GM18498 (cell line): Measurements from ENCODE around the gene LRRTM4.

ENCODE experiments used
- ATAC-seq: cut with Tn5 transposase; IDR thresholded peaks from one replicate; pipeline ENCODE4 v1.9.1; 2021; ENCODE audit warnings: mild to moderate bottlenecking, moderate library complexity; ENCODE audit not compliant: unreplicated experiment

The LRRTM4 gene

GRCh38 chr2:77479395-77479794 lies 42.8 kb downstream of the LRRTM4 start:
- no peak for ATAC-seq

GRCh38 chr2:77470096-77470495 lies 52.1 kb downstream of the LRRTM4 start:
- ATAC-seq = no peak

GRCh38 chr2:77469106-77469505 lies 53.1 kb downstream of the LRRTM4 start:
- no peak for ATAC-seq

GRCh38 chr2:77459840-77460239 lies 62.3 kb downstream of the LRRTM4 start:
- no peak for ATAC-seq

GRCh38 chr2:77458216-77458615 lies 64.0 kb downstream of the LRRTM4 start:
- ATAC-seq = no peak

GRCh38 chr2:77457665-77458064 lies 64.5 kb downstream of the LRRTM4 start:
- no peak for ATAC-seq

- ATAC-seq = no peak
Observed at GRCh38 chr2:77443076-77443475, 79.1 kb downstream of the LRRTM4 start.

GRCh38 chr2:77434880-77435279 lies 87.3 kb downstream of the LRRTM4 start:
- ATAC-seq = no peak

- no peak for ATAC-seq
Observed at GRCh38 chr2:77428946-77429345, 93.2 kb downstream of the LRRTM4 start.

GRCh38 chr2:77421971-77422370 lies 100.2 kb downstream of the LRRTM4 start:
- no peak for ATAC-seq

- no peak for ATAC-seq
Observed at GRCh38 chr2:77418537-77418936, 103.6 kb downstream of the LRRTM4 start.

- ATAC-seq = no peak
Observed at GRCh38 chr2:77404189-77404588, 118.0 kb downstream of the LRRTM4 start.

- no peak for ATAC-seq
Observed at GRCh38 chr2:77398970-77399600, 123.1 kb downstream of the LRRTM4 start.

- no peak for ATAC-seq
Observed at GRCh38 chr2:77397763-77398162, 124.4 kb downstream of the LRRTM4 start.

- no peak for ATAC-seq
Observed at GRCh38 chr2:77395011-77395410, 127.2 kb downstream of the LRRTM4 start.

- no peak for ATAC-seq
Observed at GRCh38 chr2:77391119-77391518, 131.1 kb downstream of the LRRTM4 start.

- ATAC-seq = no peak
Observed at GRCh38 chr2:77387324-77387723, 134.9 kb downstream of the LRRTM4 start.

- no peak for ATAC-seq
Observed at GRCh38 chr2:77372636-77373035, 149.5 kb downstream of the LRRTM4 start.

- no peak for ATAC-seq
Observed at GRCh38 chr2:77370511-77370910, 151.7 kb downstream of the LRRTM4 start.

- ATAC-seq = no peak
Observed at GRCh38 chr2:77363277-77363676, 158.9 kb downstream of the LRRTM4 start.

GRCh38 chr2:77348821-77349220 lies 173.4 kb downstream of the LRRTM4 start:
- ATAC-seq = no peak

GRCh38 chr2:77336013-77336412 lies 186.2 kb downstream of the LRRTM4 start:
- no peak for ATAC-seq
